Muscle layer of duodenum (tissue), 2 donors: ENCODE results near the gene SDCCAG8.

Experiments
- H3K27ac ChIP-seq: one replicate; pipeline ENCODE4 v1.7.0; 2013; ENCODE audit warnings: mild to moderate bottlenecking, low read length
- H3K27me3 ChIP-seq: one replicate; pipeline ENCODE4 v1.7.0; 2013; ENCODE audit warnings: low read depth, mild to moderate bottlenecking, control low read depth, low read length
- H3K36me3 ChIP-seq, 2 donors: one replicate each; pipeline ENCODE4 v1.7.0; 2013; ENCODE audit warnings: low read length in 2 of 2, control low read depth in 1 of 2, mild to moderate bottlenecking in 1 of 2; ENCODE audit not compliant: insufficient read depth in 2 of 2, control insufficient read depth in 1 of 2
- H3K4me1 ChIP-seq, 2 donors: one replicate each; pipeline ENCODE4 v1.7.0; 2013; ENCODE audit warnings: low read length in 2 of 2, mild to moderate bottlenecking in 2 of 2, control low read depth in 1 of 2, moderate library complexity in 1 of 2; ENCODE audit not compliant: insufficient read depth in 2 of 2, control insufficient read depth in 1 of 2
- H3K4me3 ChIP-seq, 2 donors: one replicate each; pipeline ENCODE4 v1.7.0; 2013; ENCODE audit warnings: low read length in 2 of 2, low read depth in 1 of 2, mild to moderate bottlenecking in 1 of 2
- H3K9me3 ChIP-seq, 2 donors: one replicate each; pipeline ENCODE4 v1.7.0; 2013; ENCODE audit warnings: low read length in 2 of 2, control low read depth in 1 of 2, mild to moderate bottlenecking in 1 of 2; ENCODE audit not compliant: control insufficient read depth in 1 of 2
- donor health status: healthy.

SDCCAG8 gene

DNA sequence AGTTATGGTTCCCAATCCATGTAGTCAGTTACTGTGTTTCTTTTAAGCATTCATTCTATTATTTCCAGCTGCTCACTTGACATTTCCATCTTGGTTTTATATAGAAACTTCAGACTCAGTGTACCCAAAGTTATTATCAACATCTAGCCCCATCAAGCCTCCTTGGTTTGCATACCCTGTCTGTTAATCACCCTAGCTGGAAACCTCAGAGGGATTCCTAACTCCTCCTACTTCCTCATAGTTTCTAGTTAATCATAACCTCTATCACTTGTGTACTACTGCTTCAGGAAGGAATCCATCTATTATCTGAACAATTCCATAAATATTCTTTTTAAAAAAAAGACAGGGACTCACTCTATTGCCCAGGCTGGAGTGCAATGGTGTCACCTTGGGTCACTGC, 293.3 kb downstream of the SDCCAG8 start:
- H3K27me3 ChIP-seq: no peaks in the 10 kb centered on the region
- H3K36me3 ChIP-seq: peaks cover 0 to 3% of the 10 kb centered on the region in 2 donors
- H3K4me3 ChIP-seq: no peak overlapping the region
- H3K9me3 ChIP-seq: no peaks in the 10 kb centered on the region
- H3K27ac ChIP-seq: no peak overlapping the region
- peaks cover 0 to 3% of the 10 kb centered on the region in 2 donors for H3K4me1 ChIP-seq
